IPS-18a (cell line): ENCODE results near the gene COMT.

Experiments used
- H3K27ac ChIP-seq: one replicate; pipeline ENCODE4 v1.5.1; 2013; ENCODE audit warnings: low read length
- H3K27me3 ChIP-seq: one replicate; pipeline ENCODE4 v1.6.1; 2013; ENCODE audit warnings: mild to moderate bottlenecking, low read length; ENCODE audit not compliant: control insufficient read depth, insufficient read depth
- H3K36me3 ChIP-seq: one replicate; pipeline ENCODE4 v1.6.1; 2013; ENCODE audit warnings: low read depth, low read length; ENCODE audit not compliant: control insufficient read depth
- H3K4me1 ChIP-seq: one replicate; pipeline ENCODE4 v1.6.1; 2013; ENCODE audit warnings: low read depth, low read length; ENCODE audit not compliant: control insufficient read depth
- H3K4me3 ChIP-seq: one replicate; pipeline ENCODE4 v1.5.1; 2013; ENCODE audit warnings: low read length
- H3K9ac ChIP-seq: one replicate; pipeline ENCODE4 v1.6.1; 2013; ENCODE audit warnings: mild to moderate bottlenecking, low read length, moderate library complexity
- H3K9me3 ChIP-seq: one replicate; pipeline ENCODE4 v1.6.1; 2013; ENCODE audit warnings: low read depth, low read length; ENCODE audit not compliant: control insufficient read depth

COMT gene

DNA sequence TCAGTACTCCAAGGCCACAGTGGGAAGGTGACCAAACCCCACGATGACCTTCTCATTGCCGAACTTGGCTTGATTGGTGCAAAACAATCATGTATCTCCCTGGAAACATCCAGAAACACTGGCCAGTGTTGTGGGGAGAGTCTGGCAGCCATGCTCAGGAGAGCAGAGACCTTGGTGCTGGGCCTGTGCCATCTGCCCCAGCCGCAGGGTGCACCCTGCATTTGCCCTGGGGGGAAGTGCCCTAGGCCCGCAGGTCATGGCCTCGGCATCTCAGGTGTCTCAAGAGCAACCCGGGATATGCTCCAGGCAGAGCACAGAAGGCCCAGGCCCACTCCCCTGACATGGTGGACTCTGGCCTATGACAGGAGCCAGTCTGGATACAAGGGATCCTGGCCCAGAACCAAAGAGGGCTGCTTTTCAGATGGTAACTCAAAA is 51.4 kb downstream of the COMT start:
- Histone ChIP-seq H3K27ac (no peak overlapping the region), H3K9me3 (no peaks in the 10 kb centered on the region)

GRCh38 chr22:19993926-19994325 is 52.4 kb downstream of the COMT start:
- Histone ChIP-seq H3K9ac (no peak overlapping the region), H3K9me3 (no peaks in the 10 kb centered on the region), H3K36me3 (no peaks in the 10 kb centered on the region), H3K27ac (no peak overlapping the region), H3K4me3 (no peak overlapping the region), H3K27me3 (no peaks in the 10 kb centered on the region), H3K4me1 (peaks cover 9% of the 10 kb centered on the region)

More for the DNA sequence above, 51.4 kb downstream of the COMT start:
- H3K9ac ChIP-seq: no peak overlapping the region
- H3K4me3 ChIP-seq: no peak overlapping the region
- no peaks in the 10 kb centered on the region for H3K27me3 ChIP-seq
- no peaks in the 10 kb centered on the region for H3K4me1 ChIP-seq
- no peaks in the 10 kb centered on the region for H3K36me3 ChIP-seq

DNA sequence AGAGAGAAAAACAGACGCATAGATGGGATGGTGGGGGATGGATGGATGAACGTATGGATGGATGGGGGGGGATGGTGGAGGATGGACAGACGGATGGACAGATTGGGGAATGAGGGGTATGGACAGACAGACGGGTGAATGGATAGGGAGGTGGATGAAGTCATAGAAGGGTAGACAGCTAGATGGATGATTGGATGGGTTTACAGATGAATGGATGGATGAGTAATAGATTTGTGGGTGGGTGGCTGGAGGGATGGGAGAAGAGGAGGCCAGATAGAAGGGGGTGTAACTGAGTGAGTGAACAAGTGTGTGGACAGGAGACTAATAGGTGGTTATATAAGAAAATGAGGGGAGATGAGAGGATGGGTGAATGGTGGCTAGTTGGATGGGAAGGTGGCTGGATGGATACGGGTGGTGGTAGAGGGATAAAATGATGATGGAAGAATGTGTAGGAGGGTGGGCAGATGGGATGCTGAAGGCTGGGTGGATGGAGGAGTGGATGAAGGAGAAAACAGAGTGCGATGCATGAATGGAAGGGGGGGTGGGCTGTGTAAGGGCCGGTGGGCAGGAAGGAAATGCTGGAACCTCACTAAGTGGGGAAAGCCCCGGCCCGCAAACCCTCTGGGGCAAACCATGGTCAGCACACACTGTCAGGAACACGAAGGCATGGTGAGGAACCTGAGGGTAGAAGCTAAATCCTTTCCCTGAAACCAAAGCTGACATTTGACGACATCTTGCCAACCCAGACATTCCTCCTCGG is 53.5 kb downstream of the COMT start:
- Histone ChIP-seq H3K4me3 (no peak overlapping the region), H3K9me3 (no peaks in the 10 kb centered on the region), H3K27ac (no peak overlapping the region), H3K27me3 (no peaks in the 10 kb centered on the region), H3K4me1 (peaks cover 18% of the 10 kb centered on the region), H3K9ac (no peak overlapping the region), H3K36me3 (no peaks in the 10 kb centered on the region)

- no peaks in the 10 kb centered on the region for H3K27me3 ChIP-seq
- no peaks in the 10 kb centered on the region for H3K9me3 ChIP-seq
- peaks cover 24% of the 10 kb centered on the region for H3K4me1 ChIP-seq
- no peaks in the 10 kb centered on the region for H3K36me3 ChIP-seq
- no peak overlapping the region for H3K27ac ChIP-seq
- no peak overlapping the region for H3K4me3 ChIP-seq
- H3K9ac ChIP-seq: no peak overlapping the region
Measured at GRCh38 chr22:19995611-19996339, 54.2 kb downstream of the COMT start.

GRCh38 chr22:19996694-19997384 is 55.3 kb downstream of the COMT start:
- no peak overlapping the region for H3K9ac ChIP-seq

DNA sequence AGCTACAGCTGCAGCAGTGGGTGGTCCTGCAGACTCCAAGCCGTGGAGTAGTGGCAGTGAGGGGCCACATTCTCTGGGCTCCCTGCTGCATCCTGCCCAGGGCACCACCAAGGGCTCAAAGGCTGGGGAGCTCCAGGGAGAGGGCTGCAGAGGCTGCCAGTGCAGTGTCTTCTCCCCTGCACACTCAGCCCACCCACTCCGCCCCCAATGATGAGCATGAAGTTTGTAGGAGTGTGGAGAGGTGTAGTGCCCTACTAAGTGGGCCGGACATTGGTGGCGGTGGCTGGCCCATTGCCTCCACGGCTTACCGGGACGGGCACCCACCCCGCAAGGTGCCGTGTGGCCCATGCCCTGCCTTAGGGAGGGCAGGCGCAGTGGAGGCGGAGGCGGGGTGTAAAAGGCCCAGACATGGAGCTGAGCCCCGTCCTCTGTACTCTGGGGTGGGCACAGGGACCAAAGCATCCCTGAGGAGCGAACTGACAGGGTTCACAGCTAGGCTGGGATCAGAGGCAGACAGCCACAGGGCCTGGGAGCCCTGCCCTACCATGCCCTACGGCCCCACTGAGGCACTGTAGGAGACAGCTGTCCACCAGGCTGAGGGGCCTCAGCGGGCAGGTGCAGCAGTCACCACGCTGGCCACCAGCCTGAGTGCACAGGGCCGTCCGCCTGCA is 56.1 kb downstream of the COMT start:
- Histone ChIP-seq H3K9ac (no peak overlapping the region), H3K4me3 (no peak overlapping the region), H3K27me3 (no peaks in the 10 kb centered on the region), H3K9me3 (no peaks in the 10 kb centered on the region), H3K4me1 (peaks cover 24% of the 10 kb centered on the region), H3K36me3 (no peaks in the 10 kb centered on the region), H3K27ac (no peak overlapping the region)

More at GRCh38 chr22:19996694-19997384, 55.3 kb downstream of the COMT start:
- Histone ChIP-seq H3K9me3 (no peaks in the 10 kb centered on the region), H3K27ac (no peak overlapping the region), H3K27me3 (no peaks in the 10 kb centered on the region), H3K4me1 (peaks cover 24% of the 10 kb centered on the region), H3K36me3 (no peaks in the 10 kb centered on the region), H3K4me3 (no peak overlapping the region)

DNA sequence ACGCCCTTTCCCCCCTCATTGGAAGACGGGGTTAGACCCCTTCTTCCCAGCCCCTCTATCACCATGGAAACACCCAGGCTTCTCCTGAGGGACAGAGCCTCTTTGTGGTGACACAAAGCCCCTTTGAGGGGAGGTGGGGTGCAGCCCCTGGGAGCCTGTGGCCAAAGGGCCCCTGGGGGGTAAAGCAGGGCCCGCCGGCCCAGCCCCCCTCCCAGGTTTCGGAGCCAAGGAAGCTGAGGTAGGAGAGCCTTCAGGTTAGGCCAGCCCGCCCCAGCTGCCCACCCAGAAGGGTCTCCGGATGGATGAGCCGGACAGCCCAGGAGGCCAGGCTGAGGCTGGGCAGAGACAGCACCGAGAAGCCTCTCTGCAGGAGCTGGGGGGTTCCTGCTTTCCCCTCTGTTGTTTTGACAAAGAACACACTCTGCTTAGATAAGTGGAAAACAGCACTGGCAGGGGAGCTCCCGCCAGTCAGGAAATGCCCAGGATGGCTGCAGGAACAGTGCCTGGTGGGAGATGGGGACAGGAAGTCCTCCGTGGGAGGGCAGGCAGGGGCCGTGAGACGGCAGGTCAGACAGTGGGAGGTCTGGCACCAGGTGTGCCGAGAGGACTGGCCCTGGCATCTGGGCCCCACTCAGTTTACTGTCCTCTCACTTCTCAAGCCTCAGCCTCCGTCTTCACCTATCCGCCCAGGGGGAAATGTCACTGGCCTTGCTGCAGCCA is 56.8 kb downstream of the COMT start:
- Histone ChIP-seq H3K4me1 (peaks cover 24% of the 10 kb centered on the region), H3K9ac (no peak overlapping the region), H3K9me3 (no peaks in the 10 kb centered on the region), H3K36me3 (no peaks in the 10 kb centered on the region), H3K27me3 (no peaks in the 10 kb centered on the region), H3K4me3 (no peak overlapping the region), H3K27ac (no peak overlapping the region)

DNA sequence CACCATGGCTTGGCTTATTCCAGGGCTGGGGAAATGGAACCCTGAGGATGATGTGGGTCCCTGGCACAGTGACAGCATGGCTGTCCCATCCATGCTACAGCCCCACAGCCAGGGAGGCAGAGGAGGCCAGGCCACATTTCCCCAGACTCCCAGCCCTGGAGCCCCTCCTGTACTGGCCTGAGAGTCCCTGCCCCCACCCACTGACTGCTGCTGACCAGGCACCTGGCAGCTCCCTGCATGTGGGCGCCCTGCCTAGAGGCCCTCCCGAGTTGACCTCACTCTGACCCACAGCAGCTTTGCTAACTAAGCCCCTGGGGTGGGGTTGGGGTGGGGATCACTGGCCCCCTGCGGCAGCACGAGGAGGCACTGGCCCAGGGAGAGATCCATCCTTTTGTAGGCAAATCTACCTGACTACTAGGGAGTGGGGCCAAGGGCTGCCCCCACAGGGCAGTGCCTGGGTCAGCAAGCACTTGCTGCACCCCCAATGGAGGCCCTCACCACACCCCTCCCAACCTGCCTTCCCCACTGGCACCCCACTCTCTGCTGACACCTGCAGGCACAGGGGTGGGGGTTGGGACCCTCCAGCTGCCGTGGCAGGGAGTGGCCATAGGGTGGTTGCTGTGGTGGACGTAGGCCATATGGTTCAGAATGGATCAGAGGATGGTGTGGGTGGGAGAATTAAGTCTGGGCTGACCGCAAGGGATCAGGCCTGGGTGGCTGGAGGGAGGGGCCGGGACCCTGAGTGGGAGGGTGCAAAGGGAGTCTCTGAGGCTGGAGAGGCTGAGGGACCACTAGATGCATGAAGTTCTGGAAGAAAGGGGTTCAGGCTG is 57.6 kb downstream of the COMT start:
- Histone ChIP-seq H3K4me3 (no peak overlapping the region), H3K9ac (no peak overlapping the region), H3K27me3 (no peaks in the 10 kb centered on the region), H3K27ac (no peak overlapping the region), H3K36me3 (no peaks in the 10 kb centered on the region), H3K9me3 (no peaks in the 10 kb centered on the region), H3K4me1 (peaks cover 24% of the 10 kb centered on the region)

- Histone ChIP-seq H3K4me1 (peaks cover 24% of the 10 kb centered on the region), H3K9me3 (peaks cover 5% of the 10 kb centered on the region), H3K27ac (no peak overlapping the region), H3K9ac (no peak overlapping the region), H3K27me3 (no peaks in the 10 kb centered on the region), H3K36me3 (no peaks in the 10 kb centered on the region), H3K4me3 (no peak overlapping the region)
Measured at GRCh38 chr22:20000246-20001081, 58.9 kb downstream of the COMT start.
